Ramos (cell line): ENCODE results near the gene TOP3B.
"Not testable (repeated sequence)": the region's sequence is repeated elsewhere in the genome, so short reads cannot be mapped to it uniquely, and the experiment has no call there.

Experiments used
- in situ Hi-C: fragments of 300-500 bp; cut with MboI; formaldehyde crosslinking; loops from one replicate; pipeline ENCODE4 v1.14.3; 2022; ENCODE audit warnings: low sequenced_read_pairs; ENCODE audit not compliant: unreplicated experiment

Gene TOP3B

DNA sequence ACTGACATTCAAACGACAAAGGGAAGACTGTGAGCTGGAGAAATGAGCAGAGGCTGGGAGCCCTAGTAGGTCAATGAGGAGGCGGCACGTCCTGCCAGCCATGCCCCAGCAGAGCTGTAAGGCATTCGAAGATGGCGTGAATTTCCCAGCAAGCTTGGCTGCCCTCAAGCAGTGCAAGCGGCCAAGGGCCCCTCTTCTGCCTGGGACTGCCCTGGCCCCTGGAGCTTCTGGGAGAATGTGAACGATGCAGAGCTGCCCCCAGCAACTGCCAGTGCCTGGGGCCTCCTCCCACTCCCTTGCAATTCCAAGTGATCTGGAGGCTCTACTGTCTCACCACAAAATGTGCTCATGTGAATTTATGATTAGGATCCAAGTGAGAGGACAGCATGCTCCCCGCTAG, 34.2 kb downstream of the TOP3B start:
- in situ Hi-C loops = loop anchor here (5.0 kb wide), 1 partner anchor 236 kb away; no protein-coding TSS in a partner anchor

GRCh38 chr22:21947040-21948014, 35.3 kb downstream of the TOP3B start:
- in situ Hi-C loops = loop anchor here (5.0 kb wide), 1 partner anchor 235 kb away; no protein-coding TSS in a partner anchor

GRCh38 chr22:21946262-21946925, 36.2 kb downstream of the TOP3B start:
- in situ Hi-C loops = loop anchor here (5.0 kb wide), 1 partner anchor 234 kb away; no protein-coding TSS in a partner anchor

DNA sequence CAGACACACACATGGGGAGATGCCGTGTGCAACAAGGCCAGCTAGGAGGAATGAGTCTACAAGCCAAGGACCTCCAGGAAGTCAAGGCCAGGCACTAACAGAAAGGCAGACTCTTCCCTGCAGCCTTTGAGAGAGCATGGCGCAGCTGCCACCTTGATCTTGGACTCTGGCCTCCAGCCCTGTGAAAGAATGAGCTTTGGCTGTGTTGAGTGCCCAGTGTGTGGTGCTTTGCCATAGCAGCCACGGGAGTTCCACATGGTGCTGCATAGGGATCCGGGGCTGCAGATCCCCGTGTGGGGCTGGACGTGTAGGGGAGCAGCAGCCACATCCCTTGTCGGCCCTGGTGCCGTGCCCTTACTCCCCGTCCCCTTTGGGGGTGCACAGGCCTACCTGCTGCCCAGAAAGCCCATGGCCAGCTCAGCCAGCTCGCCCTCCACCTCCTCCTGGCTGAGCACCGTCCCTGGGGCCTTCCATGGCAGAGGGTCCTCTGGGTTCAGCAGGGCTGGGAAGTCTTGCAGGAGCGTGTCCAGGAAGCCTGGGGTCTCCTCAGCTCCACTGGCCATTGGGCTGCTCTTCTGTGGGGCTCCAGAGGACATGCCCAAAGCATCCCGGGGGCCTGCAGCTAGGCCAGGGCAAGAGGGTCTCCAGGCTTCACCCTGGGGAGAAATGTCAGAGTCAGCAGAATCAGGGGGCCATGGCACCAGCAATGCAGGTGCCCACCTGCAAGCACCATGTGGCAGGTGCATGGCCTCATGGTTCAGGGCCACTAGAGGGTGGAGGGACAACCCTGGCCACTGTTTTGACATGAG, 36.9 kb downstream of the TOP3B start:
- in situ Hi-C loops = loop anchor here (5.0 kb wide), 1 partner anchor 233 kb away; no protein-coding TSS in a partner anchor

DNA sequence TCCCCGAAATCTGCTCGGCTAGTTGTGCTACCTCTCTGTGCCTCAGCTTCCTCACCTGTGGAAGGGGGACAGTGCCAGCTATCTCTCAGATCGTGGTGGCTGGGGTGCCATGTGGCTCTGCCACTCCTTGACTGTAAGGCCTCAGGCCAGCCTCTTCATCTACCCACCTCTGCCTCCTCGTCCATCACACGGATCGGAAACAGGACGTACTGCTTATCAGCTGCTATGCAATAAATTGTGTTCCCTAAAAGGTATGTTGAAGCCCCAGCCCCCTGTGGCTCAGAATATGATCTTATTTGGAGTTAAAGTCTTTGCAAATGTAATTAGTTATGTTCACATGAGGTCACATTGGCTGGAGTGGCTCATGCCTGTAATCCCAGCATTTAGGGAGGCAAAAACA, 37.7 kb downstream of the TOP3B start:
- in situ Hi-C loops = loop anchor here (5.0 kb wide), 1 partner anchor 233 kb away; no protein-coding TSS in a partner anchor

DNA sequence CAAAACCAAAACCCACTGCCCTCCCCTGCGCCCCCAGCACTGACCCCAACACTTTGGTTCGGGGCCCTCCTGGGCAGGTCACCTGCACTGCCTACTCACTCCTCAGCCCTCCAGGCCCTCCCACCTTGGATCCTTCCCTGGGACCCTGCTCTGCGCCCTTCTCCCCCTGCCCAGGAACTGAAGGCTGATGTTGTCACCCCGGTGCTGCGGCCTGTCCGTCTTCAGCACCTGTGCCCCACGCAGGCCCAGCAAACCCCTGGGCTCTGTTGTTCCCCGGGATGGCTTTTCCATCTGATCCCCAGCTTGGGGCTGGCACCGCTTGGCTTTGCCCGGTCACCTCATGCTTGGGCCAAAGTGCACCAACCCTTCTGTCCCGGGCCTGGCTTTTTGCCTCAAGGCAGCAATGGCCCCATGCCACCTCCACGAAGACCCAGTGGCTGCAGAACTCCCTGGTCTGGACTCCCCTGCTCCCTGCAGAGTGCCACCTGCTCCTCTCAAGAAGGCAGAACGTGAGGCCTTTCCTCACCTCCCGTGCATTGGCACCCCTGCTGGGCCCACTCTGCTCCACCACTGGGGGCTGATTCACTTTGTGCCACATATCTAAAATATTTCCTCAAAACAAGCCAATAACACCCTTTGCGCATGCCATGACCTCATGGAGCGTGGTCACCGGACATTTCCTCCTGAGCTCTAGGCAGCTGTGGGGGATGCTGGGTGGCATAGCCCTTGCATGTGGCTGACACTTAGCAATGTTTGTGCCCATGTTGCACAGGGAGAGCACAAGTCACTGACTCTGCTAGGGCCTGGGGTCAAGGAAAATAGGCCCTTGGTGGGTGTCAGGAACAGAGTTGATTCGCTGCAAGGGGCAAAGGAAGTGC, 38.8 kb downstream of the TOP3B start:
- in situ Hi-C loops = no loop called here

DNA sequence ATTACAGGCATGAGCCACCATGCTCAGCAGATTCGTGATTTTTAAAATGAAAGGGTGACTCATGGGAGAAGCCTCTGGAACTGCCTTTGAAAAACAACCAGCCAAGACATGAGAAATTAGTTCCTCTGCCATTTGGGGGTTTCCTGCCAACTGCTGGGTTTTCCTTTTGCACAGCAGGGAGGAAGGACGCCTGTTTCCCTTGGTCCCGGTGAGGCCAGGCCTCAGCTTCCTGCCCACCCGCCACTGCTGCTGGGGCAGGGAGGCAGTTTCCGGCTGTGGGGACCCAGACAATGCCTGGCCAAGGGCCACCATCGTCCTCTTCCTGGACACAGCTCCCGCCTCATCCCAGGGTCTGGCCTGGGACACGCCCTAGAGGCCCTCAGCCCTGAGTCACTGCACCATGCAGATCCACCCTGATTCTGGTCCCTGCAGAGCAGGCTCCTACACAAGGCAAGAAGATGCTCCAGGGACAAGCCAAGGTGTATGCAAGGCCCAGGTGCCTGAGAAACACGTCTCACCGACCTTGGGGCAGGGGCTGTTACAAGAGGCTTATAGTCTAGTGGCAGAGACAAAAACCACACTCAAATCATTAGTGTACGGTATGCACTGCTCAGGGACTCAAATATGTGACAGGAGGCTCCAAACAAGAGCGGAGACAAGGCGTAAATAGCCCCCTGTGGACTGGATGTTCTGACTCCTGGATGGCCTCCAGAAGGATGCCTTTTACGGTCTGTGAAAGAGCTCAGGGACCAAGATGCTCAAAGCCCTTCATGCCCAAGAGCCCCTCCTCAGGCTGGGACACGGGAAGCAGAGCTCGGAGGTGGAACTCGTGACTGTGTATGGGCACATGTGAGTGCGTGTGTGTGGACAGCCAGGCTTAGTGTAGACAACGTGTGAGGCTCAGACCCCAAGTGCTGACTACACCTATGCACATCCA, 39.9 kb downstream of the TOP3B start:
- in situ Hi-C loops = no loop called here

DNA sequence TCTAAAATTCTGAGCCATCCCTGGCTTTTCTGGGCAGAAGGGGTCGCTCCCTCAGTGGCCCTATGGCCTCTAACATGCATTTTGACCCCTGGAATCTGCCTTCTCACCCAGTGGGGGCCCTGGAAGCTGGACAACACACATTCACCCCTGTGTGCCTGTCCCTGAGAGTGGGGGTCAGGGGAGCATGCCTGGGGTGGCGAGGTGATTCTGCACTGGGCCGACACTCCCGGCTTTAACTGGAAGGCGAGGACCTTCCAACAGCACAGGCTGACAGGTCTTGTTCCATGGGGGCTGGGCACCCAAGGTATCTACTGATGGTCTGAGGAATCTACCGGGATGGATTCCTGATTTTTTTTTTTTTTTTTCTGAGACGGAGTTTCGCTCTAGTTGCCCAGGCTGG, 40.7 kb downstream of the TOP3B start:
- in situ Hi-C loops = no loop called here

DNA sequence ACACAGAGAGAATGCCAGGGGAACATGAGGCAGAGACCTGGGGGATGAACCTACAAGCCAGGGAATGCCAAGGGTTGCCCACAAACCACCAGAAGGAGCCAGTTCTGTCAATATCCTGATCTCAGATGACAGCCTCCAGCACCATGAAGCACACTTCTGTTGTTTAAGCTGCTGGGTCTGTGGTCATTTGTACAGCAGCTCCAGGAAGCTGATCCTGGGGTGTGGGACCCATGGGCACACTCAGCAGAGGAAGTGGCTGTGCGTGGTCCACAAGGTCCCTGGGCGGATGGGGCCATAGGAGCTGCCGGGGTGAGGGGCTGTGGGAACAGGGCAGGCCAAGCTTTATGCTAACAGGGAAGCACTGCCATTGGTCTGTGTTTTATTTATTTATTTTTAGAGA, 42.1 kb downstream of the TOP3B start:
- in situ Hi-C loops = no loop called here

DNA sequence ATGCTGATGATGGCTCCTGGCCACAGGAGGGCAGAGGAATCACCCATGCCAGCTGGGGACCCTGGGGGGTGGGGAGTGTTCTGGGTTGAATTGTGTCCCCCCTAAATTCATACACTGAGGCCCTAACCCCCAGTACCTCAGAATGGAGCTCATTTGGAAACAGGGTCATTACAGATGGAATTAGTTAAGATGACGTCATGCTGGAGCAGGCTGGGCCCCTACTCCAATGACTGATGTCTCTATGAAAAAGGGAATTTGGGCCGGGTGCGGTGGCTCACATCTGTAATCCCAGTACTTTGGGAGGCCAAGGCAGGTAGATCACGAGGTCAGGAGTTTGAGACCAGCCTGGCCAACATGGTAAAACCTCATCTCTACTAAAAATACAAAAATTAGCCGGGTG, 42.7 kb downstream of the TOP3B start:
- in situ Hi-C loops = not testable (repeated sequence)

DNA sequence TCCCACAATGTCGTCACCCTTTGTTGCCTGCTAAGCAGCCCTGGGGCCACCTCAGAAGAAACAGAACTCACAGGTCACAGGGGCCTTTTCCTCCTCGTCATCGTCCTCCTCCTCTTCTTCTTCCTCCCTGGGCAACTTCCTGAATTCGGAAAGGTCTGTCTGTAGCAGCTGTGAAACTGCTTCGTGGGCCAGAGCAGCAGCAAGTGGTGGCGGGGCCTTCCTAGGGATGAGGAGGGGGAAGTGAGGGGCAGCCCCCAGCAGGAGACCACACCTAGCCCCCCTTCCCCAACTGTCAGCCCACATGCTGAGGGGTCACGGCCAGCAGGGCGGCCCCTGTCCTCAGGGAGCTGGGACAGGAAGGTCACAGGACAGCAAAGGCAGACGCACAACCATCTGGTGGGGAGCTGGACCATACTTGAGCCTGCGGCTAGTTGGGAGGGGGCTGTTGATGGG, 43.1 kb downstream of the TOP3B start:
- in situ Hi-C loops = no loop called here

DNA sequence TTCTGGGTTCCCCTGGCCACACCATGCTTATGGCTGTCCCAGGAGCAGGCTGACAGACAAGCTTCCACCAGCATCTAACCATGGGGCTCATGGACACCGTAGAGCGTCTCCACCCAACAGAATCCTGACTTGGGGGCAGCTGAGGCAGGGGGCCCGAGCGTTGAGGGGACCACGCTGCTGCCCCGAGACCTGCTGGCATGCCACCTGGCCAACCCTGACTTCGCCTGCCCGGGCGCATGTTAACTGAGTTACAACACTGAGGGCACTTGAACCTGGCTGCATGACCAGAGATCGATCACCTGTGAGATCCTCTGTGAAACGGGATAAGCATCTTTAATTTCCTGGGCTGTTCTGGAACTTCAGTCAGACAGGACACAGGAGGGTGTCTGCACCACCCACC, 43.7 kb downstream of the TOP3B start:
- in situ Hi-C loops = no loop called here

- in situ Hi-C loops = no loop called here
These were observed 44.3 kb downstream of the TOP3B start for GRCh38 chr22:21938071-21938822.

- in situ Hi-C loops = no loop called here
These were observed 44.8 kb downstream of the TOP3B start for GRCh38 chr22:21937821-21938070.

GRCh38 chr22:21937041-21937820, 45.4 kb downstream of the TOP3B start:
- in situ Hi-C loops = no loop called here

DNA sequence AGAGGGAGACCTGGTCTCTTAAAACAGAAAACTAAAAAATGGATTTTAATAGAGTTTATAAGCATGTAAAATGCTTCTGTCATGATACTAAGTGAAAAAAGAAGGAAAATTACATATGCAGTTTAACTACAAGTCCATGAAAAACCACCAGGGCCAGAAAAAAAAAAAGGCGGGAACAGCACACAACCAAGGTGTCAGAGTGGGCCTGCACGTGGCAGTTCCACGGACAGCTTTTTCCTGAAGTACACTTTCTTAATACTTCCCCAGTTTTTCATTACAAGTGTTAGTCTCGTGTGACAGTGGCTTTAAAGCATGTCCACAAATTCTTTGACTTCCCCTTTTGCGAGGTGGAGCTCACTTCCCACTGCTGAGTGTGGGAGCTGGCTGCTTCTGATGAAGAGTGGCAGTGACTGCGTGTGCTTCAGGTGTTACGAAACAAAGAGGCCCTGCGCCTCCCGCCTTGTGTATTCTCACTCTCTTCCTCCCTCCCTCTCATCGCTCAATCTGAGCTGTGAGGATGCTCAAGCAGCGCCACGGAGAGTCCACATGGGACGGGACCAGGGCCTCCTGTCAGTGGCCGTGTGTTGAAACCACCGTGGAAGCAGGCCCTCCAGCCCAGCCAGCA, 46.3 kb downstream of the TOP3B start:
- in situ Hi-C loops = no loop called here

DNA sequence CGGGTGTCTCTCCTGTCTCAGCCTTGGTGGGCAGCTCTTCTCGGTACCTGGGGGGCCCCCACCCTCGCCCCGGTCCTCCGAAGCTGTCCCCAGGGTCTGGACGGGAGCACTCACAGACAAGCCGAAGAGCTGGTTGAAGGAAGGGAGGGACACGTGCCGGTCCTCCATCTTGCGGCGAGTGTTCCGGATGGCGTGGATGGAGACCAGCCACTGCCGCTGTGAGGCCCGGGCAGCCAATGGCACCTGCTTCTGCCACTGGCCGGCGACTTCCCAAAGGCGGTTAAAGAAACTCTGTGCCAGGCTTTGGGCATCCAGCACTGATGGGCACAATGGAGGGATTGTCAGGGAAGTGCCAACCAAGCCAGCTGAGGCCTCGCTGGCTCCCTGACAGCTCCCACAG, 48.7 kb downstream of the TOP3B start:
- in situ Hi-C loops = no loop called here
